Measurements from ENCODE around the gene NEK8.
A peak's percentile ranks its signal among the peaks of the same experiment; 100 is the strongest.
"Not testable (repeated sequence)": the region's sequence is repeated elsewhere in the genome, so short reads cannot be mapped to it uniquely, and the experiment has no call there.

Gene NEK8

GRCh38 chr17:28725660-28726225 lies 2.8 kb upstream of the NEK8 start:
- DNase-seq, result peak; percentile 83

GRCh38 chr17:28726226-28726626 lies 2.4 kb upstream of the NEK8 start, which contains the start of gene TLCD1:
Gene TLCD1 (minus strand): TSS chr17:28726233. CDS start chr17:28726097, 136 bp downstream.
- DNase-seq, result peak; percentile 83

GRCh38 chr17:28726627-28727491 lies 1.7 kb upstream of the NEK8 start:
- DNase-seq, result peak; percentile 97

GRCh38 chr17:28729950-28730330 lies 1.4 kb downstream of the NEK8 start:
- no peak for DNase-seq

- no peak for DNase-seq
Observed at GRCh38 chr17:28733346-28733745, 4.8 kb downstream of the NEK8 start.

GRCh38 chr17:28734712-28735241 lies 6.2 kb downstream of the NEK8 start:
- DNase-seq, result no peak

- no peak for DNase-seq
Observed at GRCh38 chr17:28735242-28735722, 6.7 kb downstream of the NEK8 start.

- not testable (repeated sequence) for DNase-seq
Observed at GRCh38 chr17:28735913-28736769, 7.6 kb downstream of the NEK8 start.

GRCh38 chr17:28737316-28737715 lies 8.7 kb downstream of the NEK8 start:
- DNase-seq, result no peak

- no peak for DNase-seq
Observed at GRCh38 chr17:28737770-28738679, 9.4 kb downstream of the NEK8 start.

GRCh38 chr17:28738680-28739384 lies 10.2 kb downstream of the NEK8 start:
- DNase-seq, result no peak

GRCh38 chr17:28740406-28741357 lies 12.1 kb downstream of the NEK8 start:
- no peak for DNase-seq

- DNase-seq, result no peak
Observed at GRCh38 chr17:28741358-28742349, 13.1 kb downstream of the NEK8 start.

- DNase-seq, result peak; percentile 84
Observed at GRCh38 chr17:28743243-28744103, 14.9 kb downstream of the NEK8 start, which contains the start of gene TRAF4. Gene TRAF4 (plus strand): TSS chr17:28744011. CDS start chr17:28744113, 102 bp downstream.

- peak; percentile 78 for DNase-seq
Observed at GRCh38 chr17:28744104-28744971, 15.8 kb downstream of the NEK8 start.
